HepG2 (cell line): ENCODE data around the gene AGT. TPM values are rescaled to one million over a fixed set of nuclear protein-coding genes. Genes with fewer than 3 reads are reported as not detected.
A peak's percentile ranks its signal among the peaks of the same experiment; 100 is the strongest.

Experiments used
- ATAC-seq: fragments of 200-7000 bp; cut with Tn5 transposase; 3 replicates; pipeline ENCODE4 v1.9.1; 2020; ENCODE audit warnings: mild to moderate bottlenecking, moderate library complexity
- BruUV-seq: library from RNA; stranded (reverse); fragments of 400-500 nt; replicated peaks from 2 replicates; lab custom pipeline; 2021; lab: Mats Ljungman, UMichigan
- CTCF ChIA-PET: fragments of 300-600 bp; formaldehyde crosslinking; extraction: SDS; loops from one replicate; lab custom pipeline; 2021; ENCODE audit warnings: low total read pairs, inconsistent platforms, low intra/inter-chr PET ratio; lab: Yijun Ruan, JAX
- POLR2A ChIA-PET: fragments of 350-600 bp; sonication (Branson Sonifier 250); formaldehyde crosslinking; loops from one replicate; lab custom pipeline; 2020; ENCODE audit warnings: antibody characterized with exemption, inconsistent platforms; lab: Yijun Ruan, JAX
- DNase-seq: peaks from one replicate; pipeline ENCODE4 v3.0.0-alpha.2; 2015; ENCODE audit warnings: low spot score
- FAIRE-seq: peaks from 3 replicates; lab custom pipeline; 2011; peaks lifted over from hg19 to GRCh38; lab: Jason Lieb, UNC
- H2AFZ ChIP-seq: one replicate; pipeline ENCODE4 v1.6.1; 2011; ENCODE audit warnings: low read length, inconsistent platforms
- H3K27ac ChIP-seq: fragments of 300-600 bp; 3 replicates; pipeline ENCODE4 v1.8.0; 2011; ENCODE audit warnings: mixed run types, mild to moderate bottlenecking, mixed read lengths, low read length, inconsistent platforms; ENCODE audit not compliant: insufficient read depth; ENCODE audit errors: extremely low read length
- H3K27me3 ChIP-seq, 2 experiments: fragments of 200-600 bp in 1 of 2; 2 replicates in 1 of 2; 3 replicates in 1 of 2; pipeline versions ENCODE4 v1.6.0 to v1.8.0; 2011; ENCODE audit warnings: low read length in 2 of 2, mild to moderate bottlenecking in 2 of 2, moderate library complexity in 2 of 2, inconsistent platforms in 1 of 2; ENCODE audit not compliant: insufficient read depth in 2 of 2, control insufficient read depth in 1 of 2
- H3K36me3 ChIP-seq, 2 experiments: fragments of 200-600 bp in 1 of 2; replicated peaks in 1 of 2; 2 replicates in 1 of 2; 3 replicates in 1 of 2; pipeline versions ENCODE4 v1.5.1 to v1.8.0; 2011; ENCODE audit warnings: low read length in 2 of 2, inconsistent platforms in 1 of 2; ENCODE audit not compliant: insufficient read depth in 2 of 2, control insufficient read depth in 1 of 2
- H3K4me1 ChIP-seq: 2 replicates; pipeline ENCODE4 v1.5.1; 2012; ENCODE audit warnings: low read length, inconsistent platforms; ENCODE audit not compliant: insufficient read depth
- H3K4me2 ChIP-seq: 2 replicates; pipeline ENCODE4 v1.6.0; 2011; ENCODE audit warnings: low read depth, low read length, inconsistent platforms
- H3K4me3 ChIP-seq, 3 experiments: fragments of 200-600 bp in 1 of 3; sonication (generic), shearing (Covaris generic) in 1 of 3; replicated peaks in 1 of 3; 2 replicates each; pipeline ENCODE4 v1.5.1; 2011 to 2016; ENCODE audit warnings: low read length in 3 of 3, inconsistent platforms in 2 of 3, low read depth in 2 of 3, mild to moderate bottlenecking in 2 of 3, control low read depth in 1 of 3, mixed read lengths in 1 of 3; ENCODE audit not compliant: insufficient read depth in 1 of 3
- H3K79me2 ChIP-seq: one replicate; pipeline ENCODE4 v1.6.1; 2011; ENCODE audit warnings: low read length, inconsistent platforms; ENCODE audit not compliant: insufficient read depth
- H3K9ac ChIP-seq: 2 replicates; pipeline ENCODE4 v1.6.0; 2011; ENCODE audit warnings: mild to moderate bottlenecking, low read depth, low read length, inconsistent platforms; ENCODE audit not compliant: insufficient read depth
- H3K9me3 ChIP-seq: 2 replicates; pipeline ENCODE4 v1.5.1; 2012; ENCODE audit warnings: mild to moderate bottlenecking, low read length
- H4K20me1 ChIP-seq: 2 replicates; pipeline ENCODE4 v1.6.0; 2011; ENCODE audit warnings: inconsistent platforms, mild to moderate bottlenecking, low read length, moderate library complexity; ENCODE audit not compliant: insufficient read depth
- CREB1 ChIP-seq, 2 experiments: fragments of 450-650 bp in 1 of 2; IDR thresholded peaks; 2 replicates each; pipeline ENCODE4 v1.6.1; 2016 to 2017; ENCODE audit warnings: control low read depth in 1 of 2, mild to moderate bottlenecking in 1 of 2, missing compliant biosample characterization in 1 of 2, missing genetic modification characterization in 1 of 2
- FOSL2 ChIP-seq: sonication (generic); formaldehyde crosslinking; IDR thresholded peaks from 2 replicates; pipeline ENCODE4 v1.4.0; 2020; ENCODE audit warnings: missing genetic modification reagents
- FOXO1 ChIP-seq: sonication (generic); formaldehyde crosslinking; IDR thresholded peaks from 2 replicates; pipeline ENCODE4 v1.4.0; 2020; ENCODE audit warnings: missing genetic modification reagents
- HMG20A ChIP-seq: IDR thresholded peaks from 2 replicates; pipeline ENCODE4 v1.6.1; 2016; ENCODE audit warnings: borderline replicate concordance
- KLF16 ChIP-seq, 2 experiments: sonication (generic) in 1 of 2; formaldehyde crosslinking in 1 of 2; IDR thresholded peaks; 2 replicates each; pipeline versions ENCODE4 v1.6.1 to v1.8.0; 2016 to 2023; ENCODE audit warnings: missing genetic modification reagents in 2 of 2, missing compliant biosample characterization in 1 of 2
- KMT2A ChIP-seq: sonication (generic); formaldehyde crosslinking; IDR thresholded peaks from 2 replicates; pipeline ENCODE4 v1.4.0; 2020; ENCODE audit warnings: missing genetic modification reagents
- MXI1 ChIP-seq: IDR thresholded peaks from 3 replicates; pipeline ENCODE4 v1.6.1; 2012; ENCODE audit warnings: low read depth, low read length, inconsistent platforms, borderline replicate concordance
- NFIC ChIP-seq: IDR thresholded peaks from 2 replicates; pipeline ENCODE4 v1.6.1; 2012; ENCODE audit warnings: mild to moderate bottlenecking, low read length, inconsistent platforms
- NR2F6 ChIP-seq, 2 experiments: IDR thresholded peaks; 2 replicates each; pipeline ENCODE4 v1.6.1; 2016; ENCODE audit warnings: antibody characterized with exemption in 1 of 2, mild to moderate bottlenecking in 1 of 2
- POGZ ChIP-seq: sonication (generic); formaldehyde crosslinking; IDR thresholded peaks from 2 replicates; pipeline ENCODE4 v1.4.0; 2020; ENCODE audit warnings: mild to moderate bottlenecking, missing genetic modification reagents
- PPARG ChIP-seq: conservative IDR thresholded peaks from 2 replicates; pipeline ENCODE4 v1.6.1; 2016; ENCODE audit warnings: missing biosample characterization, missing genetic modification reagents
- SAP130 ChIP-seq: IDR thresholded peaks from 2 replicates; pipeline ENCODE4 v1.6.1; 2016; ENCODE audit warnings: low read depth
- SIX4 ChIP-seq: sonication (generic); formaldehyde crosslinking; IDR thresholded peaks from 2 replicates; pipeline ENCODE4 v1.4.0; 2020; ENCODE audit warnings: missing genetic modification reagents
- SKI ChIP-seq: fragments of 450-650 bp; IDR thresholded peaks from one replicate; pipeline ENCODE4 v1.6.1; 2018; ENCODE audit warnings: mild to moderate bottlenecking; ENCODE audit not compliant: partially characterized antibody
- SMAD3 ChIP-seq: sonication (generic); formaldehyde crosslinking; IDR thresholded peaks from 2 replicates; pipeline ENCODE4 v1.4.0; 2020; ENCODE audit warnings: missing genetic modification reagents
- SOX13 ChIP-seq, 3 experiments: fragments of 450-650 bp in 1 of 3; sonication (generic) in 1 of 3; formaldehyde crosslinking in 1 of 3; IDR thresholded peaks in 2 of 3; conservative IDR thresholded peaks in 1 of 3; 2 replicates each; pipeline versions ENCODE4 v1.5.0 to v1.6.1; 2016 to 2020; ENCODE audit warnings: antibody characterized with exemption in 1 of 3, mild to moderate bottlenecking in 1 of 3, missing compliant biosample characterization in 1 of 3, missing genetic modification reagents in 1 of 3, moderate library complexity in 1 of 3
- TBL1XR1 ChIP-seq: fragments of 150-350 bp; IDR thresholded peaks from 2 replicates; pipeline ENCODE4 v1.6.1; 2014; ENCODE audit warnings: borderline replicate concordance, low read length; ENCODE audit not compliant: partially characterized antibody
- THAP11 ChIP-seq: IDR thresholded peaks from 2 replicates; pipeline ENCODE4 v1.6.1; 2016; ENCODE audit warnings: missing biosample characterization, missing genetic modification reagents
- ZNF354B ChIP-seq: sonication (generic); formaldehyde crosslinking; IDR thresholded peaks from 2 replicates; pipeline ENCODE4 v1.8.0; 2022; ENCODE audit warnings: mild to moderate bottlenecking, missing genetic modification reagents
- WGBS: methylation state at CpG from one replicate; pipeline ENCODE4 v1.1.6; 2017; ENCODE audit warnings: low lambda C conversion rate; 5-methylcytosine and 5-hydroxymethylcytosine counted together
- in situ Hi-C: cut with HindIII; loops from 2 replicates; pipeline ENCODE4 v1.10.0; 2017; ENCODE audit warnings: low pct_unique_long_range_greater_than_20kb; ENCODE audit not compliant: extremely low pct_ligation_motif_present
- intact Hi-C: fragments of 100-400 bp; cut with micrococcal nuclease; formaldehyde crosslinking; loops from one replicate; pipeline ENCODE4 v1.10.0; 2022; ENCODE audit not compliant: unreplicated experiment
- polyA plus RNA-seq, 8 experiments: library from polyadenylated mRNA; depleted of rRNA in 3 of 8; stranded (reverse) in 7 of 8; unstranded in 1 of 8; fragments of >200 nt; fragmentation: Illumina TruSeq in 4 of 8; extraction: Trizol in 4 of 8; gene quantifications; 2 replicates each; pipeline versions ENCODE4 v1.2.1 to v1.2.3, GENCODE V29; 2011 to 2016; ENCODE audit warnings: low read depth in 4 of 8, missing spikeins in 1 of 8, mixed read lengths in 1 of 8; ENCODE audit not compliant: insufficient read depth in 1 of 8
- total RNA-seq, 5 experiments: library from RNA; depleted of rRNA; stranded (reverse); fragments of >200 nt; fragmentation: Illumina TruSeq; extraction: Trizol; gene quantifications; 2 replicates each; pipeline ENCODE4 v1.2.3, GENCODE V29; 2016; ENCODE audit warnings: low read depth in 1 of 5
- TF ChIP-seq, protein P1 (sequence below): sonication (generic); formaldehyde crosslinking; IDR thresholded peaks from 2 replicates; pipeline ENCODE4 v1.8.1; 2022; ENCODE audit warnings: mild to moderate bottlenecking, missing genetic modification reagents
- TF ChIP-seq, protein P2 (sequence below): IDR thresholded peaks from 2 replicates; pipeline ENCODE4 v1.6.1; 2018; ENCODE audit warnings: missing genetic modification reagents, mild to moderate bottlenecking, missing compliant biosample characterization

AGT gene
- total and polyA plus RNA-seq, 2 of the 13 experiments (the other 11 are each of a cell fraction or from before 2014, with no cell fraction given), result 892 to 2,071 TPM

DNA sequence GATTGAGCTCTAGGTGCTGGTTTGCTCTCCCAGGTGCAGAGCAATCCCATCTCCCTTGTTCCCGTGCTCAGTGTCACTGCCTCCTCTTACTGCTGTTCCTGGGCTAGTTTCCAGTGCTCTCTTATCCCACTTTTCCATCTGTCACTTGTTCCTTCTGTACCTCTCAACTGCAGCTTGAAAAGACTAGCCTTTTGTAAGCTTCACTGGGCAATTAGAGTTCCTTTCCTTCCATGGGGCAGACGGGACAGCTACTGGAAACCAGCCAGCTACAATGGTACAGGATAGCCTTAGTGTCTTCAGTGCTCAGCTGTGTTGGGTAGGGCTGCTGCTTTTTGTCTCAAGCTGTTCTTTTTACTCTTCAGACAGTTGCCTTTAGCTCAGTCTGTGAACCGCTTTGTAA lies 31.6 kb downstream of the AGT start (continued):
- TF ChIP-seq CREB1 (IDR thresholded peaks at IDR 0.05), result no peak
- no peak for TF ChIP-seq CREB1 (CRISPR knock-in tag; IDR thresholded peaks at IDR 0.05)
- no peak for TF ChIP-seq FOXO1
- TF ChIP-seq, protein P1, sequence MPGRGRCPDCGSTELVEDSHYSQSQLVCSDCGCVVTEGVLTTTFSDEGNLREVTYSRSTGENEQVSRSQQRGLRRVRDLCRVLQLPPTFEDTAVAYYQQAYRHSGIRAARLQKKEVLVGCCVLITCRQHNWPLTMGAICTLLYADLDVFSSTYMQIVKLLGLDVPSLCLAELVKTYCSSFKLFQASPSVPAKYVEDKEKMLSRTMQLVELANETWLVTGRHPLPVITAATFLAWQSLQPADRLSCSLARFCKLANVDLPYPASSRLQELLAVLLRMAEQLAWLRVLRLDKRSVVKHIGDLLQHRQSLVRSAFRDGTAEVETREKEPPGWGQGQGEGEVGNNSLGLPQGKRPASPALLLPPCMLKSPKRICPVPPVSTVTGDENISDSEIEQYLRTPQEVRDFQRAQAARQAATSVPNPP, result no peak
- TF ChIP-seq PPARG (CRISPR knock-in tag), result no peak
- TF ChIP-seq POGZ (CRISPR knock-in tag), result no peak

DNA sequence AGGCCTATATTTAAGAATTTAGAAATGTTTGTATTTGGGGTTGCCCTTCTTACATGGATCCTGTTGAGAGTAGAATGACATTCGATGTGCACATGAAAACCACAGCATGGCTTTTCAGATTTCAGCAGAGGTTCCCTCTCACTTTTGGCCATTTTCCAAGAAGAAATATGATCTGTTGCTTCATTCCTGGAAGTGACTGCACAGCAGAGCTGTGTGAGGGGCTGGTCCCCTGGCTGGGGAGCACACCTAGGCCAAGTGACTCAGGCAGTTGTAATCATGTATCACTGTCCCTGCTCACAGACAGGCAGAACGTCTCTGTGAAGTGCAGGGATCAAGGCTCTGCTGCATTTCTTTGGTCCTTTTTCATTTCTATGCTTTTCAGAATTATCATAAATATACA lies 32.3 kb downstream of the AGT start:
- ATAC-seq (peak; percentile 94), DNase-seq (peak; percentile 77), FAIRE-seq (peak; percentile 90)
- WGBS, result 17% methylated on average over 2 of the region's 2 CpGs
- Histone ChIP-seq H3K36me3 (peaks cover 16 to 67% of the 10 kb centered on the region in 2 experiments), H4K20me1 (no peaks in the 10 kb centered on the region), H3K4me2 (peak overlapping the region; percentile 7; the same call in 1 of the 2 replicates), H3K4me3 (no peak overlapping the region), H3K9me3 (no peaks in the 10 kb centered on the region), H3K27me3 (no peaks in the 10 kb centered on the region), H3K27ac (peak overlapping the region; percentile 67), H3K4me1 (peaks cover 40% of the 10 kb centered on the region), H3K9ac (no peak overlapping the region), H3K79me2 (no peaks in the 10 kb centered on the region), H2AFZ (no peak overlapping the region)
- ChIA-PET CTCF (no interaction called here), POLR2A (interaction anchor here (0.9 to 3.0 kb wide), 6 partner anchors 20 to 42 kb away, joined by 3 to 14 read pairs (median 4); partner anchors contain the start of gene AGT)
- intact Hi-C loops (loop anchor here (2.0 kb wide), 2 partner anchors 21 to 49 kb away; no protein-coding TSS in a partner anchor), in situ Hi-C loops (no loop called here)
- no TSS peak for BruUV-seq
- TF ChIP-seq SKI (no peak), HMG20A (CRISPR knock-in tag) (peak; percentile 66; the same call in 1 of the 2 replicates), SAP130 (CRISPR knock-in tag) (peak; percentile 69), SOX13 (IDR thresholded peaks at IDR 0.05) (no peak), SOX13 (CRISPR knock-in tag; conservative IDR thresholded peaks at IDR 0.05 in 1 of 2, IDR thresholded peaks at IDR 0.05 in 1 of 2) (peak in 1 of 2 experiments; percentile 67; a peak in 2 of 4 replicates), SMAD3 (CRISPR knock-in tag) (peak; percentile 38; the same call in 1 of the 2 replicates), NR2F6 (IDR thresholded peaks at IDR 0.05) (no peak), NR2F6 (CRISPR knock-in tag; IDR thresholded peaks at IDR 0.05) (peak; percentile 45; the same call in 1 of the 2 replicates), CREB1 (IDR thresholded peaks at IDR 0.05) (no peak), CREB1 (CRISPR knock-in tag; IDR thresholded peaks at IDR 0.05) (peak; percentile 87), MXI1 (peak; percentile 11; the same call in 1 of the 3 replicates), NFIC (peak; percentile 62; the same call in 1 of the 2 replicates), THAP11 (CRISPR knock-in tag) (0 out of 2 replicates have a peak, but pooled peaks have one; percentile 18), KLF16 (CRISPR knock-in tag; IDR thresholded peaks at IDR 0.05) (no peak), KMT2A (CRISPR knock-in tag) (no peak), ZNF354B (no peak), TBL1XR1 (no peak), SIX4 (CRISPR knock-in tag) (peak; percentile 99), FOSL2 (CRISPR knock-in tag) (peak; percentile 88)
- TF ChIP-seq, protein P2, sequence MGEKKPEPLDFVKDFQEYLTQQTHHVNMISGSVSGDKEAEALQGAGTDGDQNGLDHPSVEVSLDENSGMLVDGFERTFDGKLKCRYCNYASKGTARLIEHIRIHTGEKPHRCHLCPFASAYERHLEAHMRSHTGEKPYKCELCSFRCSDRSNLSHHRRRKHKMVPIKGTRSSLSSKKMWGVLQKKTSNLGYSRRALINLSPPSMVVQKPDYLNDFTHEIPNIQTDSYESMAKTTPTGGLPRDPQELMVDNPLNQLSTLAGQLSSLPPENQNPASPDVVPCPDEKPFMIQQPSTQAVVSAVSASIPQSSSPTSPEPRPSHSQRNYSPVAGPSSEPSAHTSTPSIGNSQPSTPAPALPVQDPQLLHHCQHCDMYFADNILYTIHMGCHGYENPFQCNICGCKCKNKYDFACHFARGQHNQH, result peak; percentile 61; the same call in 1 of the 2 replicates
